Mononuclear cell (primary cell): Measurements from ENCODE around the gene TXNDC15. TPM values are rescaled to one million over a fixed set of nuclear protein-coding genes. Genes with fewer than 3 reads are reported as not detected.
"Not testable (repeated sequence)": the region's sequence is repeated elsewhere in the genome, so short reads cannot be mapped to it uniquely, and the experiment has no call there.

Source experiments
- H3K27me3 ChIP-seq: 2 replicates; pipeline ENCODE4 v1.6.0; 2011; ENCODE audit warnings: low read length, control low read depth; ENCODE audit not compliant: insufficient read depth
- H3K4me1 ChIP-seq: 2 replicates; pipeline ENCODE4 v1.5.1; 2011; ENCODE audit warnings: mild to moderate bottlenecking, low read length, control low read depth; ENCODE audit not compliant: insufficient read depth
- H3K4me3 ChIP-seq: 2 replicates; pipeline ENCODE4 v1.5.1; 2011; ENCODE audit warnings: mild to moderate bottlenecking, low read length, moderate library complexity
- H3K9me3 ChIP-seq: 2 replicates; pipeline ENCODE4 v1.5.1; 2011; ENCODE audit warnings: low read depth, mild to moderate bottlenecking, control low read depth, low read length
- total RNA-seq: library from RNA; depleted of rRNA; stranded (reverse); fragments of >200 nt; gene quantifications from one replicate; pipeline ENCODE4 v1.2.3, GENCODE V29; 2012

TXNDC15 gene, protein sequence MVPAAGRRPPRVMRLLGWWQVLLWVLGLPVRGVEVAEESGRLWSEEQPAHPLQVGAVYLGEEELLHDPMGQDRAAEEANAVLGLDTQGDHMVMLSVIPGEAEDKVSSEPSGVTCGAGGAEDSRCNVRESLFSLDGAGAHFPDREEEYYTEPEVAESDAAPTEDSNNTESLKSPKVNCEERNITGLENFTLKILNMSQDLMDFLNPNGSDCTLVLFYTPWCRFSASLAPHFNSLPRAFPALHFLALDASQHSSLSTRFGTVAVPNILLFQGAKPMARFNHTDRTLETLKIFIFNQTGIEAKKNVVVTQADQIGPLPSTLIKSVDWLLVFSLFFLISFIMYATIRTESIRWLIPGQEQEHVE
- 16.4 TPM for total RNA-seq

DNA sequence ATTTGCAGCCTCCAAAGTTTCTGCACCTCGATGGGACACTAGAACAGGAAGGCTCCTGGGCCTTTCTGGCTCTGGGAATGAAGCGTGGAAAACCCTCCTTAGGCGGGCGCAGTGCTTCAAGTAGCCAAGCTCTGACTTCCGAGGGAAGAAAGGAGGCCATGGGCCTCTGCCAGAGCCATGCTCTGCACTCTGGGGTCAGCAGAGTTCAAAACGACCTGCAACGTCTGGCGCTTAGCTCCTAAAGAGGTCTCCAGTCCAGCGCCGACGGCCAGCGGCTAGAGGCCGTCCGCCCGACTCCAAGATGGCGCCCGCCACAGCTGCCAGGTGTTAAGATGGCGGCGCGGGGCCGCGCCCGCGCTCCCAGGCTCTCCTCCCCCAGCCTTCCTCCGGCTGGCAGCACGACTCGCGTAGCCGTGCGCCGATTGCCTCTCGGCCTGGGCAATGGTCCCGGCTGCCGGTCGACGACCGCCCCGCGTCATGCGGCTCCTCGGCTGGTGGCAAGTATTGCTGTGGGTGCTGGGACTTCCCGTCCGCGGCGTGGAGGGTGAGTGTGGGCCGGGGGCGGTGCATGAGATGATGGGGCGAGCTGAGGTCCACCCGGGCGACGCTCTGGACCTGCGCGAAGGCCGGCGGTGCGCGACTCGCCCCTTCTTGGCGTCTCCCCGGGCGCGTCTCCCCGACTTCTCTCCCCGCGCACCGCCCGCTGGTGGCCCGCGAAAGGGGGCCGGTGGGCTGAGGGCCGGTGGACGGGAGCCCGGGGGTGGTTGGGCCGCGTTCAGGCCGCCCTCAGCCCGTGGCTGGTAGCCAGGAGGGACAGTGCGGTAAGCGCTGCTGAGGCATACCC, at the start of gene TXNDC15:
Gene TXNDC15 (plus strand): TSS at position 385 of the 844 bp plus-strand sequence. CDS start 57 bp downstream, at position 442.
- H3K4me3 ChIP-seq: peak within 1 kb of the TSS; percentile 90
- no peaks in the 10 kb centered on the region for H3K9me3 ChIP-seq
- no peaks in the 10 kb centered on the region for H3K27me3 ChIP-seq
- H3K4me1 ChIP-seq: peaks cover 34% of the 10 kb centered on the region

DNA sequence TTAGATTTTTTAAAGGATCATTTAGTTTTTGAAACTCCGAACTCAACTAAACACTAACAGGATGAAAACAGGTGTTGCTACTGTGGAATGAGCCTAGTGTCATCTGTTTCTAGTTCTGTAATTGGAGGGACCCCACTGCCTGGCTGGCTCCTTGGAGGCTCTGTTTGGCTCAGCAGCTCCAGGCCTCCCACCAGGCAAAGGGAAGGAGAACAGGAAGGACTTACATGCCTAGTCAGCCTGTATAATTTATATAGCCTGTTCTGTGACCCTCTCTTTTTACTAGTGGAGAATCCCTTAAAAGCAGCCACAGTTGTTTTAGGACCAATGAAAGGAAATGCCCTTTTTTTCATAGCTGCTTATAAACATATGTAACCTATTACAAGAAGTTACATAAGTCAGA, 49.5 kb upstream of the TXNDC15 start:
- H3K9me3 ChIP-seq: no peaks in the 10 kb centered on the region
- no peaks in the 10 kb centered on the region for H3K27me3 ChIP-seq
- peaks cover 7% of the 10 kb centered on the region for H3K4me1 ChIP-seq
- no peak overlapping the region for H3K4me3 ChIP-seq

DNA sequence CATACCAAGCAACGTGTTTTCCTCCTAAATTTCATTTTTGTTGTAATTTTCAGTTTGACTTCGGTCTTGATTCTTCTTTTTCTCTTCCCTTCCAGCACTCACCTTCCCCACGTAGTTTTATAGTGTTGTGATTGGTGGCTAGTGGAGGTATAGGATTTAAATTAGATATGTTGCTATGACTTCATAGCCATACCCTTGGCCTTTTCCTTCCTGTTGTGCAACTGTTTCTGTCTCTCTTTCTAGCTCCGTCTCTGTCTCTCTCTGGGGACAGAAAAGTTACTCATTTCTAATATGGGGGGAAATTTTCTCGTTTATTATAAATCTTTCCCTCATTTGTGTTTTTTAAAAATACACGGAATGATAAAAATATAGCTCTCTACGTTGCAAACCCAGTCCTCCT, 49.0 kb upstream of the TXNDC15 start:
- H3K27me3 ChIP-seq: no peaks in the 10 kb centered on the region
- H3K4me1 ChIP-seq: peaks cover 7% of the 10 kb centered on the region
- no peaks in the 10 kb centered on the region for H3K9me3 ChIP-seq
- H3K4me3 ChIP-seq: no peak overlapping the region

DNA sequence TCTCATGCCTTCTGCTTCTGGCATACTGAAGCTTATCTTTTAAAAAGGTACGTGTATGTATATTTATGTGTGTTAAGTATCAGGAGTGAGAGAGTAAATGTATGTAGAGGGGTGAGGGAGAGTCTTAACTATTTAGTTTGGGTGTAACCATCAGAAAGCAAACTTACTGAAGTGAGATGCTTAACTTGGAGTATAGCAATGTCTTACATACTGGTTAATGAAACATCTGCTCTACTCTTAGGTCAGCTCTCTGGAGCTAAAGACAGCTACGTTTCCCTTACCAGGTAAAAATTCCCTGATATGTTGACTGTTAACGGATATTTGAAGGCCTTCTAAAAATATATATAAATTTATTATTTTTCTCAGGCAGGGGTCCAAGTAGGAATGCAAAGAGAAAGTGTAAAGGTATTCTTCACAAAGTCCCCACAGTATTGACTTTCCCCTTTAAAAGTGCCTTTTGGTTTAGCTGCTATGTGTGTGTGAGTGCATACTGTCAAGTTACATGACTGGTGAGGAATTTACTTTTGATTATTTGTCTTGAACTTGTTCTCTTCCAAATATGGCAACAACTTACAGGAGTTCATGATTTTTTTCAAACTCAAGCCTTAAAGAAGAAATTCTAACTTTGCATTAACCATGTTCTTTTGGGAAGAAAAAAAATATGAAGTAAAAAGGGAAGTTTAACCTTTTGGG, 40.7 kb upstream of the TXNDC15 start:
- H3K4me1 ChIP-seq: no peaks in the 10 kb centered on the region
- no peak overlapping the region for H3K4me3 ChIP-seq
- H3K27me3 ChIP-seq: no peaks in the 10 kb centered on the region
- H3K9me3 ChIP-seq: no peaks in the 10 kb centered on the region

DNA sequence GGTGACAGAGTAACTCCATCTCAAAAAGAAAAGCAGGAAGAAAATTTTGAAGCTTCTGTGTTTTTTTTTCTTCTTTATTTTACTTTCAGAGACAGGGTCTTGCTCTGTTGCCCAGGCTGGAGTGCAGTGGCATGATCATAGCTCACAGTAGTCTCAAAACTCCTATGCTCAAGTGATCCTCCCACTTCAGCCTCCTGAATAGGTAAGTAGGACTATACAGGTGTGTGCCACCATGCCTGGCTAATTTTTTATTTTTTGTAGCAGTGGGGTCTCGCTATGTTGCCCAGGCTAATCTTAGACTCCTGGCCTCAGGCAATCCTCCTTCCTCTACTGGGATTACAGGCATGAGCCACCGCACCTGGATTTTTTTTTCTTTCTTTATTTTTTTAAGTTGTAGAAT, 38.5 kb upstream of the TXNDC15 start:
- no peaks in the 10 kb centered on the region for H3K27me3 ChIP-seq
- no peak overlapping the region for H3K4me3 ChIP-seq
- no peaks in the 10 kb centered on the region for H3K9me3 ChIP-seq
- no peaks in the 10 kb centered on the region for H3K4me1 ChIP-seq

DNA sequence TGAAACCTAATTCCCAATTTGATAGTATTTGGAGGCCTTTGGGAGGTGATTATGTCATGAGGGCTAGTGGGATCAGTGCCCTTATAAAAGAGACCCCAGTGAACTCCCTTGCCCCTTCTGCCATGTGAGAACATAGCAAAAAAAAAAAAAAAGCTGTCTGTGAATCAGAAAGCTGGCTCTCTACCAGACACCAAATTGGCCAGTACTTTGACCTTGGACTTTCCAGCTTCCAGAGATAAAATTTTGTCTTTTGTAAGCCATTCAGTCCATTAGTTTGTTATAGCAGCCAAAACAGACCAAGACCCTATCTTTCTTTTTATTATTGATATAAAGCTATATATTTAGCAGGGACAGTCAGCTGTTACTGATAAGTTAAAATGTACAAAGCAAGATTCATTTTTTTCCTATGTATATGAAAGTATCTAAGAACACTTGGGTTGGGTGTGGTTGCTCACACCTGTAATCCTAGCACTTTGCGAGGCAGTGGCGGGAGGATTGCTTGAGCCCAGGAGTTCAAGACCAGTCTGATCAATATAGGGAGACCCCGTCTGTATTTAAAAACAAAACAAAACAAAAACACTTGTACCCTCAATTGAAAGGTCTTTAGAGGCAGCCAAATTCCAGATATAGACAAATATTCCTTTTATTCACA, 36.5 kb upstream of the TXNDC15 start:
- Histone ChIP-seq H3K27me3 (no peaks in the 10 kb centered on the region), H3K9me3 (no peaks in the 10 kb centered on the region), H3K4me3 (no peak overlapping the region), H3K4me1 (no peaks in the 10 kb centered on the region)

DNA sequence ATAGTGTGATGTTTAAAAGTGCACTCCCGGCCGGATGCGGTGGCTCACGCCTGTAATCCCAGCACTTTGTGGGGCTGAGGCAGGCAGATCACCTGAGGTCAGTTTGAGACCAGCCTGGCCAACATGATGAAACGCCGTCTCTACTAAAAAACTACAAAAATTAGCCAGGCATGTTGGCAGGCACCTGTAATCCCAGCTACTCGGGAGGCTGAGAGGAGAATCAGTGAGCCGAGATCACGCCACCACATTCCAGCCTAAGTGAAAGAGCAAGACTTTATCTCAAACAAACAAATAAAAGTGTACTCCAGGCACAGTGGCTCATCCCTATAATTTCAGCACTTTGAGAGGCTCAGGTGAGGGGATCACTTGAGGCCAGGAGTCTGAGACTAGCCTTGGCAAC, 35.8 kb upstream of the TXNDC15 start:
- not testable (repeated sequence) for H3K4me1 ChIP-seq, H3K9me3 ChIP-seq, H3K4me3 ChIP-seq, H3K27me3 ChIP-seq

DNA sequence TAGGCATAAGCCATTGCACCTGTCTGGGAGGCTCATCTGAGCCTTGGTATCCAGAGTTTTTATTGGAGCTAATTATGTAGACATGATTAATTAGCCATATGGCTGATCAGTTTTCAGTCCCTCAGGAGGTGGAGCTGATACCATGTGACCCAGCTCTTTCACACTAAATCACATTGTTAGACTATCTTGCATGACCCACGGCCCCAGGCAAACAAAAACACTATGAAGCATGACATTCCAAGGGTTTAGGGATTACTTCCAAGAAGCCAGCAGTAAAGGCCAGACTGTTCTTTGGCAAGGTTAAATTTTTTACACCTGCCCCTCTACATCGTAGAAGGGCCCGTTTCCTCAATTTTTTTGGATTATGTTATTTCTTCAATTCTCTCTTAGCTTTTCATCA, 33.4 kb upstream of the TXNDC15 start:
- no peaks in the 10 kb centered on the region for H3K9me3 ChIP-seq

DNA sequence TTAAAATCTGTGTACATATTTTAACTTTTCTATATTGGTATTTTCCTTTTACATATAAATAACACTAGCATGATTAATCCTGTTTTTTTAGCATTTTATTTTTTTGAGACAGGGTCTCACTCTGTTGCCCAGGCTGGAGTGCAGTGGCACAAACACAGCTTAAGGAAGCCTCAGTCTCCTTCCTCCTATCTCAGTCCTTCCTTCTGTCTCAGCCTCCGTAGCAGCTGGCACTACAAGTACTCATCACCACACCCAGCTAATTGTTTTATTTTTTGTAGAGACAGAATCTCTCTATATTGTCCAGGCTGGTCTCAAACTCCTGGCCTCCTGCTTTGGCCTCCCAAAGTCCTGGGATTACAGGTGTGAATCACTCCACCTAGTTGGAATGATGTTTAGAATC, 29.9 kb upstream of the TXNDC15 start:
- Histone ChIP-seq H3K4me1 (peaks cover 22% of the 10 kb centered on the region), H3K27me3 (no peaks in the 10 kb centered on the region), H3K9me3 (no peaks in the 10 kb centered on the region), H3K4me3 (no peak overlapping the region)

More for the DNA sequence above, 33.4 kb upstream of the TXNDC15 start:
- H3K4me3 ChIP-seq: no peak overlapping the region
- no peaks in the 10 kb centered on the region for H3K27me3 ChIP-seq
- peaks cover 7% of the 10 kb centered on the region for H3K4me1 ChIP-seq

DNA sequence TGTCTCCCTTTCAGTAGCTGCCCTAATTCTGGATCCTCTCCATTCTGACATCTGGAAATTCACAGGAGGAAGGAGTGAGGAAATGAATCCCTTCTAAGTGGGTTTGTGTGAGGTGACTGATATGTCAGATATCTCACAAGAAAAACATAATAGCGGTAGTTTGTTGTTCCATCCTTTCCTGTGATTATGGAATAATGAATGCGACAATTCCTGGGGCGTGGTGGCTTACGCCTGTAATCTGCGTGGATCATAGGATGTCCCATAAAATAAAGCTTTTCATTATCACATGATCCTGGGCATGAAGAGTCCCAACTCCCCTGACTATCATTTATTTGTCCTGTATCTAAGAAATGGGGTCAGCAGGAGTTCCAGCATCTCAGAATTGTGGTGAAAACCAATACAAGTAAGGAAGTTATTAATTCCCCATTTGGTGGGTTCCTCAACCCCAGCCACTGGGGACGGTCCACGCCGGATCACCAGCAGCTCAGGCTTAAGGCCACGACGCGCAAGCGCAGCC, 28.8 kb upstream of the TXNDC15 start:
- H3K4me3 ChIP-seq: peak overlapping the region; percentile 82
- H3K27me3 ChIP-seq: no peaks in the 10 kb centered on the region
- H3K9me3 ChIP-seq: no peaks in the 10 kb centered on the region
- peaks cover 22% of the 10 kb centered on the region for H3K4me1 ChIP-seq

DNA sequence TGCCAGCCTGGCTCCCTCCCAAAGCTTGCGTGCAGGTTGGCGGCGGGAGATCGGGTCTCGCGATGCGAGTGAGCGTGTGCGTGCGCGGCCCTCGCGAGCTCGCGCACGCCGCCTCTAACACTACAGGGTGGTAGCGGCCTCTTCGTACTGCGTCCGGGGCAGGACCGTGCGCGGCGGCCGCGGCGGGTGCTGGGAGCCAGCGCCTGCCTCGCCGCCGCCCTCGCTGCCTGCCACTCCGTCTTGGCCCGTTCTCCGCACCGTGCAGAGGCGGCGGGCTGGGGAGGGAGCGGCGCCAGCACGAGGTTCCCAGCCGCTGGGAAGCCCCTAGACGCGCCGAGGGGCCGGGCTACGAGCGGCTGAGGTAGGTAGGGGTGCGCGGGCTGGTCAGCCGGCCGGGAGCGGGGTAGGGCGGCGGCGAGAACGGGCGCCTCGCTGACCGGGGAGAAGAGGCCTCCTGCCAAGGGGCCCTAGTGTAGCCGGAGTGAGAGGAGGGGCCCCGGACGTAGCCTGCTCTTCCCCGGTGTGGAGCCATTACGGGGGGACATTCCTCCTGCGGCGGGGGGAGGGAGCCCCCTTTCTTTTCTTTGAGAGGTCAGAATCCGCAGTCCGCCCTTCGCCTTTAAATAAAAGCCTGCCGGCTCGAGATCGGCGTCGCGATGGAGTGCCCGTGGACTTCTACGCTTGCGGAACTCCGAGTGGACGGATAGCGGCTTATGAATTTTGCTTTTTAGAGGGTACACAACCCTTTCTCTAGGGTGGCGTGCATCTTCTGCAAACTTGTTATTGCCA, 28.1 kb upstream of the TXNDC15 start, which contains the start of gene C5orf24:
Gene C5orf24 (plus strand): TSS at position 117 of the 789 bp plus-strand sequence. CDS start 8,933 bp downstream, outside the sequence.
- H3K4me3 ChIP-seq: peak within 1 kb of the TSS; percentile 82
- peaks cover 22% of the 10 kb centered on the region for H3K4me1 ChIP-seq
- no peaks in the 10 kb centered on the region for H3K9me3 ChIP-seq
- H3K27me3 ChIP-seq: no peaks in the 10 kb centered on the region

DNA sequence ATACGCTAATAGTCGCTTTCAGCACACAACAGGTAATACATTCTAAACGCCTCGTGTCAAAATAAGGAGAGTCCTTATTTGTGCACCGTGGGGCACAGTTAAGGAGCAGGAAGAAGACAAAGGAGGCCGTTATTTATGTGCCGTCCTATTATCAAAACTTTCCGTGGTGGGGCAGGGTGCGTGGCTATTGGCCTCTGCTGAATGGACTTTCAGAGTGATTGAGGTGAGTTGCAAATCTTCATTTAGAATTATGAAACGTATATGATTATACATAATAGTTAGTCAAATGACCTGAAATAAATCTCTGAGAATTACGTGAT, 27.6 kb upstream of the TXNDC15 start:
- H3K9me3 ChIP-seq: no peaks in the 10 kb centered on the region
- peak overlapping the region; percentile 82 for H3K4me3 ChIP-seq
- peaks cover 22% of the 10 kb centered on the region for H3K4me1 ChIP-seq
- no peaks in the 10 kb centered on the region for H3K27me3 ChIP-seq

DNA sequence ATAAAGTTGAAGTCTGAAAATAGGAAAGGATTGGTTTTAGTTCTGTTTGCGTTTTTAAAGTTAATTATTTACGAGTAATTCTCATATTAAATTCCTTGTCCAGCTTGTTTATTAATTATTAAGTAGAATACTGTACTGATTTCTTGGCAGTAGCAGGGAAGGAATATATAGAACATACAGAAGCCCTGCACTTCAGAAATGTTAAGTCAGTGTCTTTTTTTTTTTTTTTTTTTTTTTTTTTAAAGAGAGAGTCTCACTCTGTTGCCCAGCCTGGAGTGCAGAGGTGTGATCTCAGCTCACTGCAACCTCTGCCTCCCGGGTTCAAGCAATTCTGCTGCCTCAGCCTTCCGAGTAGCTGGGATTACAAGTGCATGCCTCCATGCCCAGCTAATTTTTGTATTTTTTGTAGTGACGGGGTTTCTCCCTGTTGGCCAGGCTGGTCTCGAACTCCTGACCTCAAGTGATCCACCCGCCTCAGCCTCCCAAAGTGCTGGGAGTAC, 24.7 kb upstream of the TXNDC15 start:
- H3K4me3 ChIP-seq, H3K9me3 ChIP-seq, H3K27me3 ChIP-seq: not testable (repeated sequence)
- H3K4me1 ChIP-seq: peaks cover 22% of the 10 kb centered on the region
